HEK293 (cell line): ENCODE data around the gene BMS1.
"Not testable (repeated sequence)": the region's sequence is repeated elsewhere in the genome, so short reads cannot be mapped to it uniquely, and the experiment has no call there.

Experiments
- CTCF ChIA-PET: fragments of 350-600 bp; formaldehyde crosslinking; extraction: SDS; loops from one replicate; lab custom pipeline; 2021; ENCODE audit warnings: antibody characterized with exemption; lab: Yijun Ruan, JAX
- POLR2A ChIA-PET: fragments of 300-600 bp; formaldehyde crosslinking; extraction: SDS; loops from one replicate; lab custom pipeline; 2020; ENCODE audit warnings: antibody characterized with exemption, inconsistent platforms; lab: Yijun Ruan, JAX
- H3K27ac ChIP-seq: fragments of 200-500 bp; sonication (Bioruptor generic); 2 replicates; pipeline ENCODE4 v1.5.1; 2014; ENCODE audit warnings: low read depth, low read length, control low read depth, inconsistent platforms; ENCODE audit errors: extremely low read depth
- H3K36me3 ChIP-seq, 2 experiments: fragments of 200-500 bp in 1 of 2; sonication (Bioruptor generic) in 1 of 2; 1 replicate in 1 of 2; 2 replicates in 1 of 2; pipeline ENCODE4 v1.5.1; 2014 to 2017; ENCODE audit warnings: inconsistent platforms in 2 of 2, low read length in 2 of 2; ENCODE audit not compliant: control insufficient read depth in 2 of 2, insufficient read depth in 1 of 2
- H3K4me1 ChIP-seq: fragments of 200-500 bp; sonication (Bioruptor generic); 2 replicates; pipeline ENCODE4 v1.5.1; 2014; ENCODE audit warnings: mild to moderate bottlenecking, low read length, inconsistent platforms; ENCODE audit not compliant: control insufficient read depth, insufficient read depth
- H3K4me3 ChIP-seq: 2 replicates; pipeline ENCODE4 v1.5.1; 2011; ENCODE audit warnings: low read depth, mild to moderate bottlenecking, control low read depth, low read length, moderate library complexity
- H3K9me3 ChIP-seq: fragments of 200-500 bp; sonication (Bioruptor generic); 2 replicates; pipeline ENCODE4 v1.5.1; 2014; ENCODE audit warnings: low read depth, low read length, inconsistent platforms; ENCODE audit not compliant: control insufficient read depth, insufficient read depth
- BCL11B ChIP-seq: fragments of 450-650 bp; formaldehyde crosslinking; IDR thresholded peaks from 2 replicates; pipeline ENCODE4 v1.5.1; 2016; ENCODE audit warnings: low read depth, missing biosample characterization, missing genetic modification characterization
- FEZF1 ChIP-seq: fragments of 450-650 bp; formaldehyde crosslinking; IDR thresholded peaks from 2 replicates; pipeline ENCODE4 v1.5.1; 2016; ENCODE audit warnings: missing biosample characterization, missing genetic modification characterization
- KLF1 ChIP-seq: fragments of 450-650 bp; formaldehyde crosslinking; IDR thresholded peaks from 2 replicates; pipeline ENCODE4 v1.5.1; 2016; ENCODE audit warnings: missing biosample characterization, missing genetic modification characterization
- KLF9 ChIP-seq: fragments of 450-650 bp; formaldehyde crosslinking; IDR thresholded peaks from 2 replicates; pipeline ENCODE4 v1.5.1; 2016; ENCODE audit warnings: missing biosample characterization, missing genetic modification characterization, low read depth
- MYNN ChIP-seq: fragments of 450-650 bp; formaldehyde crosslinking; IDR thresholded peaks from 2 replicates; pipeline ENCODE4 v1.5.1; 2016; ENCODE audit warnings: missing biosample characterization, missing genetic modification characterization, borderline replicate concordance
- TRIM28 ChIP-seq: IDR thresholded peaks from 2 replicates; pipeline ENCODE4 v1.6.1; 2011; ENCODE audit warnings: low read length, control low read depth, borderline replicate concordance
- ZFP37 ChIP-seq: fragments of 450-650 bp; formaldehyde crosslinking; IDR thresholded peaks from 2 replicates; pipeline ENCODE4 v1.5.1; 2016; ENCODE audit warnings: missing biosample characterization, missing genetic modification characterization
- ZNF132 ChIP-seq: fragments of 450-650 bp; formaldehyde crosslinking; IDR thresholded peaks from 2 replicates; pipeline ENCODE4 v1.5.1; 2017; ENCODE audit warnings: missing biosample characterization, missing genetic modification characterization, borderline replicate concordance
- ZNF16 ChIP-seq: fragments of 450-650 bp; formaldehyde crosslinking; IDR thresholded peaks from 2 replicates; pipeline ENCODE4 v1.5.1; 2016; ENCODE audit warnings: low read depth, missing biosample characterization, missing genetic modification characterization
- ZNF19 ChIP-seq: fragments of 450-650 bp; formaldehyde crosslinking; IDR thresholded peaks from 2 replicates; pipeline ENCODE4; 2016; ENCODE audit warnings: missing biosample characterization, missing genetic modification characterization, low read depth
- ZNF350 ChIP-seq: fragments of 450-650 bp; formaldehyde crosslinking; IDR thresholded peaks from 2 replicates; pipeline ENCODE4 v1.5.0; 2017; ENCODE audit warnings: missing biosample characterization, mild to moderate bottlenecking, missing genetic modification characterization
- ZNF366 ChIP-seq: fragments of 450-650 bp; formaldehyde crosslinking; conservative IDR thresholded peaks from 2 replicates; pipeline ENCODE4 v1.5.1; 2016; ENCODE audit warnings: missing biosample characterization, missing genetic modification characterization
- ZNF510 ChIP-seq: fragments of 450-650 bp; formaldehyde crosslinking; IDR thresholded peaks from 2 replicates; pipeline ENCODE4 v1.5.1; 2018; ENCODE audit warnings: mild to moderate bottlenecking, missing genetic modification characterization, missing biosample characterization; ENCODE audit not compliant: insufficient replicate concordance
- ZNF549 ChIP-seq: fragments of 450-650 bp; IDR thresholded peaks from 2 replicates; pipeline ENCODE4 v1.5.1; 2018; ENCODE audit warnings: missing biosample characterization, missing genetic modification characterization, mild to moderate bottlenecking, inconsistent platforms, moderate library complexity
- ZNF560 ChIP-seq: fragments of 450-650 bp; formaldehyde crosslinking; IDR thresholded peaks from 2 replicates; pipeline ENCODE4 v1.5.1; 2017; ENCODE audit warnings: missing biosample characterization, missing genetic modification characterization, borderline replicate concordance
- ZNF785 ChIP-seq: fragments of 450-650 bp; formaldehyde crosslinking; IDR thresholded peaks from 2 replicates; pipeline ENCODE4 v1.5.1; 2016; ENCODE audit warnings: missing biosample characterization, missing genetic modification characterization
- ZNF830 ChIP-seq: fragments of 450-650 bp; IDR thresholded peaks from 2 replicates; pipeline ENCODE4 v1.5.0; 2018; ENCODE audit warnings: missing biosample characterization, missing genetic modification characterization, low read depth, mild to moderate bottlenecking, moderate library complexity
- TF ChIP-seq, protein P1 (sequence below): fragments of 450-650 bp; formaldehyde crosslinking; IDR thresholded peaks from 2 replicates; pipeline ENCODE4 v1.5.1; 2017; ENCODE audit warnings: missing biosample characterization, missing genetic modification characterization
- TF ChIP-seq, protein P2 (sequence below): fragments of 450-650 bp; formaldehyde crosslinking; IDR thresholded peaks from 2 replicates; pipeline ENCODE4 v1.5.1; 2016; ENCODE audit warnings: missing biosample characterization, missing genetic modification characterization
- TF ChIP-seq, protein P3 (sequence below): fragments of 450-650 bp; formaldehyde crosslinking; IDR thresholded peaks from 2 replicates; pipeline ENCODE4 v1.5.1; 2016; ENCODE audit warnings: missing biosample characterization, missing genetic modification characterization
- TF ChIP-seq, protein P4 (sequence below): fragments of 450-650 bp; formaldehyde crosslinking; IDR thresholded peaks from 2 replicates; pipeline ENCODE4 v1.5.1; 2017; ENCODE audit warnings: missing biosample characterization, missing genetic modification characterization
- TF ChIP-seq, protein P5 (sequence below): fragments of 450-650 bp; formaldehyde crosslinking; IDR thresholded peaks from 2 replicates; pipeline ENCODE4 v1.5.1; 2016; ENCODE audit warnings: missing biosample characterization, missing genetic modification characterization

Gene BMS1

DNA sequence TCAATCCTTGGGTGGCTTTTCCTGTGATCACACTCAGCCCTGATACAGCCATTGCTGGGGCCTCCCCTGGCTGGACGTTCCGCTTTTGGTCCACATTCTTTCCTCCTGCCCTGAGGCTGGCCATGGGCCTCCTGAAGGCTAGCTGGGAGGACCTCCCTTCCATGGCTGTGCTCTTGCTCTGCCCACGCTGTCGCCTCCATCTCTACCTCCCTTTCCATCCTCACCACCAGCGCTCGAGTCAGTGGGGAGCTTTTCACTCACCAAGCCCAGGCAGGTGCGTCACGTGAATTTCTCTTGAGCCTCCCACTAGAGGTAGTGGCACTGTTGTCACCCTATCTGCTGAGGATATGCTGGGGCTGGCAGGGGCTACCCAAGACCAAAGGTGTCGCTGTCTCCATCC lies 85.9 kb downstream of the BMS1 start:
- ChIA-PET POLR2A (no interaction called here), CTCF (interaction anchor here (0.6 kb wide), 1 partner anchor 513 kb away, joined by 3 read pairs; no protein-coding TSS in a partner anchor)
- no peaks in the 10 kb centered on the region for H3K9me3 ChIP-seq
- no peaks in the 10 kb centered on the region for H3K4me1 ChIP-seq
- H3K4me3 ChIP-seq = no peak overlapping the region
- no peak overlapping the region for H3K27ac ChIP-seq
- H3K36me3 ChIP-seq = no peaks in the 10 kb centered on the region
- TF ChIP-seq ZNF350 (tag by site-specific recombination) = no peak
- TF ChIP-seq ZNF785 (tag by site-specific recombination) = no peak
- TF ChIP-seq, protein P1, sequence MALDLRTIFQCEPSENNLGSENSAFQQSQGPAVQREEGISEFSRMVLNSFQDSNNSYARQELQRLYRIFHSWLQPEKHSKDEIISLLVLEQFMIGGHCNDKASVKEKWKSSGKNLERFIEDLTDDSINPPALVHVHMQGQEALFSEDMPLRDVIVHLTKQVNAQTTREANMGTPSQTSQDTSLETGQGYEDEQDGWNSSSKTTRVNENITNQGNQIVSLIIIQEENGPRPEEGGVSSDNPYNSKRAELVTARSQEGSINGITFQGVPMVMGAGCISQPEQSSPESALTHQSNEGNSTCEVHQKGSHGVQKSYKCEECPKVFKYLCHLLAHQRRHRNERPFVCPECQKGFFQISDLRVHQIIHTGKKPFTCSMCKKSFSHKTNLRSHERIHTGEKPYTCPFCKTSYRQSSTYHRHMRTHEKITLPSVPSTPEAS (tag by site-specific recombination) = no peak
- TF ChIP-seq, protein P2, sequence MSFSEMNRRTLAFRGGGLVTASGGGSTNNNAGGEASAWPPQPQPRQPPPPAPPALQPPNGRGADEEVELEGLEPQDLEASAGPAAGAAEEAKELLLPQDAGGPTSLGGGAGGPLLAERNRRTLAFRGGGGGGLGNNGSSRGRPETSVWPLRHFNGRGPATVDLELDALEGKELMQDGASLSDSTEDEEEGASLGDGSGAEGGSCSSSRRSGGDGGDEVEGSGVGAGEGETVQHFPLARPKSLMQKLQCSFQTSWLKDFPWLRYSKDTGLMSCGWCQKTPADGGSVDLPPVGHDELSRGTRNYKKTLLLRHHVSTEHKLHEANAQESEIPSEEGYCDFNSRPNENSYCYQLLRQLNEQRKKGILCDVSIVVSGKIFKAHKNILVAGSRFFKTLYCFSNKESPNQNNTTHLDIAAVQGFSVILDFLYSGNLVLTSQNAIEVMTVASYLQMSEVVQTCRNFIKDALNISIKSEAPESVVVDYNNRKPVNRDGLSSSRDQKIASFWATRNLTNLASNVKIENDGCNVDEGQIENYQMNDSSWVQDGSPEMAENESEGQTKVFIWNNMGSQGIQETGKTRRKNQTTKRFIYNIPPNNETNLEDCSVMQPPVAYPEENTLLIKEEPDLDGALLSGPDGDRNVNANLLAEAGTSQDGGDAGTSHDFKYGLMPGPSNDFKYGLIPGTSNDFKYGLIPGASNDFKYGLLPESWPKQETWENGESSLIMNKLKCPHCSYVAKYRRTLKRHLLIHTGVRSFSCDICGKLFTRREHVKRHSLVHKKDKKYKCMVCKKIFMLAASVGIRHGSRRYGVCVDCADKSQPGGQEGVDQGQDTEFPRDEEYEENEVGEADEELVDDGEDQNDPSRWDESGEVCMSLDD = no peak

DNA sequence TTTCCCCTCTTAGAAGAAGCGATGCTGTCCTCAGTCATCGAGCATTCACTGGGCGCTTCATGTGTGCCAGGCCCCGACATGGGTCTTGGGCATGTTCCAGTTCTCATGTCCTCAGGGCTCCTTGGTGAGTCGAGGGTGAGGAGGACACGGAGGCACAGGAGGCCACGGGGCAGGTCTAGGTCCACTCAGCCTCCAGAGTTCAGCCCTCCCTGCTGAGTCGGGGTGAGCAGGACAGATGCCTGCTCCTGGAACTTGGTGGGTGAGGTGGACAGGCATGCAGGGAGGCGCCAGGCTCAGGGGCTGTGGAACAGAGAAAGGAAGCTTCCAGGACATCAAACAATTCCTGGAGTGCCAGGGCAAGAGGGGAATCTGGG lies 87.4 kb downstream of the BMS1 start:
- Histone ChIP-seq H3K27ac (no peak overlapping the region), H3K9me3 (no peaks in the 10 kb centered on the region), H3K36me3 (no peaks in the 10 kb centered on the region), H3K4me1 (no peaks in the 10 kb centered on the region), H3K4me3 (no peak overlapping the region)
- TF ChIP-seq ZNF830 (tag by site-specific recombination) (no peak), ZFP37 (tag by site-specific recombination) (no peak), TRIM28 (no peak), ZNF560 (tag by site-specific recombination) (no peak), KLF9 (tag by site-specific recombination) (no peak), KLF1 (tag by site-specific recombination) (no peak), ZNF19 (tag by site-specific recombination) (no peak), ZNF366 (no peak), FEZF1 (tag by site-specific recombination) (no peak), ZNF785 (tag by site-specific recombination) (no peak), BCL11B (tag by site-specific recombination) (no peak), ZNF549 (tag by site-specific recombination) (no peak), ZNF510 (tag by site-specific recombination) (no peak), ZNF16 (tag by site-specific recombination) (no peak), MYNN (tag by site-specific recombination) (no peak), ZNF132 (tag by site-specific recombination) (no peak)
- TF ChIP-seq, protein P3, sequence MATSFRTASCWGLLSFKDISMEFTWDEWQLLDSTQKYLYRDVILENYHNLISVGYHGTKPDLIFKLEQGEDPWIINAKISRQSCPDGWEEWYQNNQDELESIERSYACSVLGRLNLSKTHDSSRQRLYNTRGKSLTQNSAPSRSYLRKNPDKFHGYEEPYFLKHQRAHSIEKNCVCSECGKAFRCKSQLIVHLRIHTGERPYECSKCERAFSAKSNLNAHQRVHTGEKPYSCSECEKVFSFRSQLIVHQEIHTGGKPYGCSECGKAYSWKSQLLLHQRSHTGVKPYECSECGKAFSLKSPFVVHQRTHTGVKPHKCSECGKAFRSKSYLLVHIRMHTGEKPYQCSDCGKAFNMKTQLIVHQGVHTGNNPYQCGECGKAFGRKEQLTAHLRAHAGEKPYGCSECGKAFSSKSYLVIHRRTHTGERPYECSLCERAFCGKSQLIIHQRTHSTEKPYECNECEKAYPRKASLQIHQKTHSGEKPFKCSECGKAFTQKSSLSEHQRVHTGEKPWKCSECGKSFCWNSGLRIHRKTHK (tag by site-specific recombination) = no peak
- TF ChIP-seq, protein P4, sequence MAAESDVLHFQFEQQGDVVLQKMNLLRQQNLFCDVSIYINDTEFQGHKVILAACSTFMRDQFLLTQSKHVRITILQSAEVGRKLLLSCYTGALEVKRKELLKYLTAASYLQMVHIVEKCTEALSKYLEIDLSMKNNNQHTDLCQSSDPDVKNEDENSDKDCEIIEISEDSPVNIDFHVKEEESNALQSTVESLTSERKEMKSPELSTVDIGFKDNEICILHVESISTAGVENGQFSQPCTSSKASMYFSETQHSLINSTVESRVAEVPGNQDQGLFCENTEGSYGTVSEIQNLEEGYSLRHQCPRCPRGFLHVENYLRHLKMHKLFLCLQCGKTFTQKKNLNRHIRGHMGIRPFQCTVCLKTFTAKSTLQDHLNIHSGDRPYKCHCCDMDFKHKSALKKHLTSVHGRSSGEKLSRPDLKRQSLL (tag by site-specific recombination) = no peak
- TF ChIP-seq, protein P5, sequence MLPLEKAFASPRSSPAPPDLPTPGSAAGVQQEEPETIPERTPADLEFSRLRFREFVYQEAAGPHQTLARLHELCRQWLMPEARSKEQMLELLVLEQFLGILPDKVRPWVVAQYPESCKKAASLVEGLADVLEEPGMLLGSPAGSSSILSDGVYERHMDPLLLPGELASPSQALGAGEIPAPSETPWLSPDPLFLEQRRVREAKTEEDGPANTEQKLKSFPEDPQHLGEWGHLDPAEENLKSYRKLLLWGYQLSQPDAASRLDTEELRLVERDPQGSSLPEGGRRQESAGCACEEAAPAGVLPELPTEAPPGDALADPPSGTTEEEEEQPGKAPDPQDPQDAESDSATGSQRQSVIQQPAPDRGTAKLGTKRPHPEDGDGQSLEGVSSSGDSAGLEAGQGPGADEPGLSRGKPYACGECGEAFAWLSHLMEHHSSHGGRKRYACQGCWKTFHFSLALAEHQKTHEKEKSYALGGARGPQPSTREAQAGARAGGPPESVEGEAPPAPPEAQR (tag by site-specific recombination) = no peak
- CTCF ChIA-PET = interaction anchor here (0.9 kb wide), 1 partner anchor 57 kb away, joined by 3 read pairs; no protein-coding TSS in a partner anchor
- POLR2A ChIA-PET = no interaction called here

DNA sequence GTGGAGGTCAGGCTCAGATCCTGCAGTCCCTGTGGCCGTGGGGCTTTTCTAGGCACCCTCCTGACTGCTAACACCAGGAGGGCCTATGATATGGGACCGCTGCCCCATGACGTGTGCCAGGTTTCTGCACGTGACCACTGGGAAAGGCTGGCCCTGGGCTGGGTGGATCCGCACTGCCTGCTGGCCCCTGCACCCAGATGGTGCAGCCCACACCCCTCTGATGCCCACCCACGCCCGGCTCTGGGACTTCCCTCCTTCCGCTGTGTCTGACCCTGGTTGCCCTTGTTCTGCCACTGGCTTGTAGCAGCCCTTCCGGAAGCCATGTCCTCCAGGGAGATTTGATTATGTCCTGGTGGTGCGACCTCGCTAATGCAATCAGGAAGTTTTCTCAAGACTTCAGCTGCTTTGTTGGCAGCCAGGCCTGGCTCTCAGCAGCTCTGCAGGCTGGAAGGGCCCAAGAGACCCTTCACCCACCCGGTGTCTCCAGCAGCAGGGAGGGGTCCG lies 88.6 kb downstream of the BMS1 start:
- H3K27ac ChIP-seq, H3K9me3 ChIP-seq, POLR2A ChIA-PET, H3K4me1 ChIP-seq, H3K4me3 ChIP-seq, H3K36me3 ChIP-seq: not testable (repeated sequence)
- CTCF ChIA-PET = interaction anchor here (0.6 to 0.9 kb wide), 2 partner anchors 56 to 69 kb away, joined by 3 read pairs; no protein-coding TSS in a partner anchor
